IPS-18c (cell line): ENCODE data around the gene C8A.

ENCODE experiments used
- H3K4me3 ChIP-seq: 2 replicates; pipeline ENCODE4 v1.7.0; 2013; ENCODE audit warnings: low read depth, mild to moderate bottlenecking, low read length, moderate library complexity; ENCODE audit not compliant: insufficient read depth
- H3K9me3 ChIP-seq: one replicate; pipeline ENCODE4 v1.6.1; 2013; ENCODE audit warnings: mild to moderate bottlenecking, low read length, moderate library complexity; ENCODE audit not compliant: control insufficient read depth, insufficient read depth

C8A gene

DNA sequence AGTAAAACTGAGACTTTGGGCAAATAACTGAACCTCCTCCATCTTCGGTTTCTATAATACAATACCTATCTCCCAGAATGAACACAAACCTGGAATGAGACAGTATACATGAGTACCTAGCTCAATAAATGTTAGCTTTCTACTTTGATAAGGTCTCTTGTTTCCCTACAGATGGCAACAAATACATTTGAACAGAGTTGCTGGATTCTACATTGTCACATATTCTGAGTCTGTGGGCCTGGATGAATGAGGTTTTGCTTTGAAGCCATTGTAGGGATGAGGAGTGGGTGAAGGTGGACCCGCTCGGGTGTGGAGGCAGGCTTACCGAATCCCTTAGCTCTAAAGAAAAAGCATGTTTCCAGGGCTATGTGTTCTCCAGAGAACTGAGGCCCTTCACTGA, 21.5 kb upstream of the C8A start:
- H3K9me3 ChIP-seq, result no peaks in the 10 kb centered on the region
- no peak overlapping the region for H3K4me3 ChIP-seq

GRCh38 chr1:56834137-56834900, 20.3 kb upstream of the C8A start:
- H3K4me3 ChIP-seq, result no peak overlapping the region
- H3K9me3 ChIP-seq, result no peaks in the 10 kb centered on the region

- Histone ChIP-seq H3K4me3 (no peak overlapping the region), H3K9me3 (no peaks in the 10 kb centered on the region)
Measured at GRCh38 chr1:56835657-56836056, 18.9 kb upstream of the C8A start.

DNA sequence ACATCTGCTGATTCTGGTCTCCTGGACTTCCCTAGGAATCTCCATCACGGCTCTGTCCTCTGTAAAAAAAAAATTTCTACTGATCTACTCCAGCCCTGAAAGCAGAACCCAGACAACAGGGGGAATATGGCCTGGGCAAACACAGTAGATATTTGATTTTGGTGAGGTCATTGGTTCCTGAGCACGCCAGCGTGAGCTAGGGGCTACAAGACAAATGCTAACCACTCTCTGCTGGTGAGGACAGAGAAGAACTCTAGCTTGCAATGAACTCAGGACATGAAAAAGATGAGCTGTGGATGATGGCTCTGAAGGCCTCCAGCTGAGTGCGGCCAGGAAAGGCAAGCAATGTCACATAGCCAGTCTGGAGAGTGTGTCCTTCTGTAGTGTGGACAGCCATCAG, 18.2 kb upstream of the C8A start:
- no peaks in the 10 kb centered on the region for H3K9me3 ChIP-seq
- H3K4me3 ChIP-seq, result no peak overlapping the region

DNA sequence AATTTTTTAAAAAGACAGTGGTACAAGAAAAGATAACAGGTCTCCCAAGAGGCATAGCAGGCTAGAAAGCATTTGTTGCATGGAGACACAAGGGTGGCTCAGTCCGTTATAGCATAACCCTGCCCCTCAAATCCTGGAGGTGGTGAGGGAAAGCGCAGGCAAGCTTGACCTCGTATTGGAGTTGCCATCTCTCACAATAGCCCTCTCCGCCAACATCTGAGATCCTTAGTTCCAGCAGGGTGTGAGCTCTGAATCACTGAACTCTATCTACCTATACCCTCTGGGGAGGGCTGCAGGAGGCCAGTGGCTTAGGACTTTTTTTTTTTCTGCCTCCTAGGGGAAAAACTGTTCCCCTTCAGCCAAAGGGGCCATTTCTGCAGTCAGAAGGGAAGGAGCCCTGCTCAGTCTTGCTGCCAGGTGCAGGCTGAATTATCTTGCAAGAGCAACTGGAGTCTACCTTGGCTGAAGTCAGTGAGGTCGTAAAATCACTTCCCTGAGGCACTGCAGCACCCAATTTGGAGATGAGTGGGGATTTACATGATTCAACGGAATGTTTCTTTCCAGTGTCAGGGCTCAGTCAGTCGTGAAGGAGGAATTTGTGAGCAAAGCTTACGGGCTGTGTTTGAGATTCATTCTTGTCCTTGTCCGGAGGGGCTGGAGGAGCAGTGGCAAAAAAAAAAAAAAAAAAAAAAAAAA, 17.2 kb upstream of the C8A start:
- Histone ChIP-seq H3K4me3 (no peak overlapping the region), H3K9me3 (no peaks in the 10 kb centered on the region)

DNA sequence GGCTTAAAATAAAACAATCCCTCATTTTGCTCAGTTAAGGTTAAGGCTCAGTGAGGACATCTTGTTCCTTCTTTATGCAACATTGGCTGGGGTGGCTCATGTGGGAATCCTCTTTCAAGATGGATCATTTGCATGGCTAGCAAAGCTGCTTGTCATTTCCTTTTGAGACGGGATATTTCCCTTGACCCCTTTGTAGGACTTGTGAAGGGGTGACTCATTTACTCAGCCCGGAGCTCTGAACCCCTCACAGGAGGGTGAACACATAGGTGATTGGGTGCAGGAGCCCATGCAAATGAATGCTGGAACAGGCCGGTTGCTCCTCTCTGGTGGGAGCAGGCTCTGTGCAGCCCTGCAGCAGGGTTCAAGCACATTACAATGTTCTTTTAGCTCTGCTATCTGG, 15.8 kb upstream of the C8A start:
- Histone ChIP-seq H3K4me3 (no peak overlapping the region), H3K9me3 (no peaks in the 10 kb centered on the region)

- H3K4me3 ChIP-seq, result no peak overlapping the region
Measured at GRCh38 chr1:56843544-56843943, 11.1 kb upstream of the C8A start.

GRCh38 chr1:56844545-56845136, 10.0 kb upstream of the C8A start:
- Histone ChIP-seq H3K9me3 (no peaks in the 10 kb centered on the region), H3K4me3 (no peak overlapping the region)

More at GRCh38 chr1:56843544-56843943, 11.1 kb upstream of the C8A start:
- no peaks in the 10 kb centered on the region for H3K9me3 ChIP-seq

GRCh38 chr1:56845343-56845742, 9.3 kb upstream of the C8A start:
- H3K9me3 ChIP-seq, result no peaks in the 10 kb centered on the region
- H3K4me3 ChIP-seq, result no peak overlapping the region

GRCh38 chr1:56849750-56850149, 4.8 kb upstream of the C8A start:
- Histone ChIP-seq H3K4me3 (no peak overlapping the region), H3K9me3 (no peaks in the 10 kb centered on the region)

GRCh38 chr1:56850411-56850810, 4.2 kb upstream of the C8A start:
- H3K9me3 ChIP-seq, result no peaks in the 10 kb centered on the region
- H3K4me3 ChIP-seq, result no peak overlapping the region

DNA sequence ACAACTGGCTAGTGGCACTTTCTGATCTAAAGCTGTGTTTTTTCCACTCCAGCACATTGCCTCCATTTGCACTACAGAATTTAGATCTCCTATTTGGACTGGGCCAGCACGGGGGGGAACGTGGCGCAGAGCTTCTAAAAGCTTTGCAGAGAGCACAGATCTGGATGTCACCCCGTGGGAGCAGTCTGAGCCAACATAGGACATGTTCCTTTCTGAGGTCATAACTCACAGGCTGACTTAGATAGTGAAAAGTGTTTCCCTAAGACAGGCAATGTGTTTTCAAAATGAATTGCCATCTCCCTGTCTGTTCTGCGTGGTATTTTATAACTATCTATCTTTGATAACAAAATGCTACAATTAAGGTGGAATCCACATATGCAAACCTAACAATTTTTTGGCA, 3.7 kb upstream of the C8A start:
- Histone ChIP-seq H3K9me3 (no peaks in the 10 kb centered on the region), H3K4me3 (no peak overlapping the region)

DNA sequence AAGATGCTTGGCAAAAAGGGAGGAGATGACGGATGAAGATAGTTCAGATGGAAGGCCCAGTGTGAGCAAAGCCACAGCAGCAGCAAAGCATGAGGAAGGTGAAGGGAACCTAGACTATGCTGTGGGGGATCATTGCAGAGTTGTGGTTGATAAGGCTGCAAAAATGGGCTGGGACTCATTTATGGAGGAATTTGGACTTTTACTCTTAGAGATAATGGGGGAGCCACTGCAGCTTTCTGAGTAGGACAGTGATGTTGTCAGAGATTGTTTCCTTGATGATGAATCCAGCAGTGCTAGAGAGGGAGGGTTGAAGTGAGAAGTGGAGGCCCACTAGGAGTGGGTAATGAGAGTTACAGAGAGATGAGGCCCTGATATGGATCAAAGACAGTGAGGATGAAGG, 2.1 kb upstream of the C8A start:
- no peaks in the 10 kb centered on the region for H3K9me3 ChIP-seq
- no peak overlapping the region for H3K4me3 ChIP-seq

- H3K4me3 ChIP-seq, result no peak overlapping the region
Measured at GRCh38 chr1:56855190-56855589, 593 bp downstream of the C8A start.

GRCh38 chr1:56856186-56856585, 1.6 kb downstream of the C8A start:
- Histone ChIP-seq H3K4me3 (no peak overlapping the region), H3K9me3 (no peaks in the 10 kb centered on the region)

More at GRCh38 chr1:56855190-56855589, 593 bp downstream of the C8A start:
- H3K9me3 ChIP-seq, result no peaks in the 10 kb centered on the region

DNA sequence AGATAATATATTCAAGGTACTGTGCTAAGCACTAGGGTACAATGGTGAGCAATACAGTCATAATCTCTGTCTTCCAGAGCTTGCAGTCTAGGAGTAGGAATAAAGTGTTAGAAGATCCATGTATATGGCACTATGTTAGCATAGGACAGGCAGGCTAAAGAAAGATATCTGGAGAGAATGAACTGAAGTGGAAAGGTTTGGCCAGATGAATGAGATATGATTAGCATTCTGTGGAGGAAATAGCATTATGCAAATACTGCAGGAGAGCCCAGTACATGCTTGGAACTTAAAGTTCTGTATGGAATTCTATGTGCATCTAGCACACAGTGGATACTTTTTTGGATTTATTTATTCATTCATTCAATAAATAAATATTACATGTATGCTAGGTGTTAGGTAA, 4.7 kb downstream of the C8A start:
- no peak overlapping the region for H3K4me3 ChIP-seq
- H3K9me3 ChIP-seq, result no peaks in the 10 kb centered on the region

- Histone ChIP-seq H3K9me3 (no peaks in the 10 kb centered on the region), H3K4me3 (no peak overlapping the region)
Measured at GRCh38 chr1:56863265-56863992, 8.8 kb downstream of the C8A start.

DNA sequence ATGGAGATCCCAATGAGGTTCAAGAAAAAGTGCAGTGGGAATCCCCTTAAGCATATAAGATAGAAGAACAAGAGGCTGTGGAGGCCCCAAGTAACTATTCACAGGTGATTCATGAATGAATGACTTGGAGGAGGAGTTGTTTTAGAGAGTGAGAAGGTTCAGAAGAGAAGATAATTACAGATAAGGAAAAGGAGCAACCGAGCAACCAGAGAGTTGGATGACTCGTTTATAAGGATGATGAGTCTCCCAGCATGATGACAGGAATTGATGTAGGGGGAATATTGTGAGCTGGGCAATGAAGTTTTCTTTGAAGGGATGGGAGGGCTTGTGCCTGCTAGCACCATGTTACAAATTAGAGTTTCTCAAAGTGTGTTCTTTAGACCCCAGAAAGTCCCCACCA, 9.8 kb downstream of the C8A start:
- H3K4me3 ChIP-seq, result no peak overlapping the region

More for the DNA sequence above, 9.8 kb downstream of the C8A start:
- H3K9me3 ChIP-seq, result no peaks in the 10 kb centered on the region
